BJ (cell line): Measurements from ENCODE around the gene CTDSPL. TPM values are rescaled to one million over a fixed set of nuclear protein-coding genes. Genes with fewer than 3 reads are reported as not detected.
A peak's percentile ranks its signal among the peaks of the same experiment; 100 is the strongest.

Source experiments
- CTCF ChIA-PET: fragments of 350-600 bp; formaldehyde crosslinking; extraction: SDS; loops from one replicate; lab custom pipeline; 2021; ENCODE audit warnings: antibody characterized with exemption, inconsistent platforms; lab: Yijun Ruan, JAX
- POLR2A ChIA-PET: fragments of 300-600 bp; sonication (Branson Sonifier 250); formaldehyde crosslinking; extraction: SDS; loops from one replicate; lab custom pipeline; 2021; ENCODE audit warnings: antibody characterized with exemption; lab: Charles Lee
- DNase-seq: peaks from one replicate; pipeline ENCODE4 v3.0.0-alpha.2; 2011; ENCODE audit warnings: low read depth
- H3K27me3 ChIP-seq: 2 replicates; pipeline ENCODE4 v1.6.0; 2011; ENCODE audit warnings: low read length; ENCODE audit not compliant: control insufficient read depth, insufficient read depth
- H3K36me3 ChIP-seq: 2 replicates; pipeline ENCODE4 v1.5.1; 2011; ENCODE audit warnings: low read length; ENCODE audit not compliant: control insufficient read depth, insufficient read depth
- H3K4me3 ChIP-seq: 2 replicates; pipeline ENCODE4 v1.5.1; 2011; ENCODE audit warnings: low read depth, mild to moderate bottlenecking, control low read depth, low read length
- polyA plus RNA-seq: library from polyadenylated mRNA; depleted of rRNA; stranded (reverse); fragments of >200 nt; gene quantifications from 2 replicates; pipeline ENCODE4 v1.2.3, GENCODE V29; 2011
- TF ChIP-seq, protein P1 (sequence below): IDR thresholded peaks from 2 replicates; pipeline ENCODE4 v1.5.1; 2011; ENCODE audit warnings: low read depth, mild to moderate bottlenecking, control low read depth, inconsistent platforms, low read length, moderate library complexity; ENCODE audit not compliant: insufficient read depth

CTDSPL gene
- polyA plus RNA-seq, 1 experiment = 45.2 TPM

- CTCF ChIA-PET = interaction anchor here (0.5 to 3.2 kb wide), 5 partner anchors 12 to 365 kb away, joined by 3 to 14 read pairs (median 4); no protein-coding TSS in a partner anchor
- TF ChIP-seq, protein P1, sequence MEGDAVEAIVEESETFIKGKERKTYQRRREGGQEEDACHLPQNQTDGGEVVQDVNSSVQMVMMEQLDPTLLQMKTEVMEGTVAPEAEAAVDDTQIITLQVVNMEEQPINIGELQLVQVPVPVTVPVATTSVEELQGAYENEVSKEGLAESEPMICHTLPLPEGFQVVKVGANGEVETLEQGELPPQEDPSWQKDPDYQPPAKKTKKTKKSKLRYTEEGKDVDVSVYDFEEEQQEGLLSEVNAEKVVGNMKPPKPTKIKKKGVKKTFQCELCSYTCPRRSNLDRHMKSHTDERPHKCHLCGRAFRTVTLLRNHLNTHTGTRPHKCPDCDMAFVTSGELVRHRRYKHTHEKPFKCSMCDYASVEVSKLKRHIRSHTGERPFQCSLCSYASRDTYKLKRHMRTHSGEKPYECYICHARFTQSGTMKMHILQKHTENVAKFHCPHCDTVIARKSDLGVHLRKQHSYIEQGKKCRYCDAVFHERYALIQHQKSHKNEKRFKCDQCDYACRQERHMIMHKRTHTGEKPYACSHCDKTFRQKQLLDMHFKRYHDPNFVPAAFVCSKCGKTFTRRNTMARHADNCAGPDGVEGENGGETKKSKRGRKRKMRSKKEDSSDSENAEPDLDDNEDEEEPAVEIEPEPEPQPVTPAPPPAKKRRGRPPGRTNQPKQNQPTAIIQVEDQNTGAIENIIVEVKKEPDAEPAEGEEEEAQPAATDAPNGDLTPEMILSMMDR = no peak
- no peak for DNase-seq
- Histone ChIP-seq H3K36me3 (no peaks in the 10 kb centered on the region), H3K27me3 (no peaks in the 10 kb centered on the region), H3K4me3 (no peak overlapping the region)
- POLR2A ChIA-PET = no interaction called here
These were observed 101.3 kb downstream of the CTDSPL start for GRCh38 chr3:37963016-37963415.

DNA sequence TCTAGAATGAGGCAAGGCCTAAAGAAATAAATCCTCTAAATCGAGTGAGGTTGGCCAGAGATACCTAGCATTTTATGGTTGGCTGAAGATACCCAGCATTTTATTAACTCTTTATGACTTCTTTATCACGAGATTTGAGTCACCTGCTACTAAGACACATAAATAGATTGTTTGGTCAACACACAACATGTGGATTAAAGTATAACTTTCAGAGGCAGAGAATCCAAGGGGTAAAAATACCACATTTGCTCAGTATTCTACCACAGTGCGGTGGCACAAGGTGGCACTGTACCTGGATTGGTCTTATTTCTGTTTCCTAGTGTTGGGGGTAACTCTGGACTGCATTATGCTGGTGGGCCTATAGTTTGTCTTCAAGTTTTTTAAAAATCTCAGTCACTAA, 102.0 kb downstream of the CTDSPL start:
- no peaks in the 10 kb centered on the region for H3K27me3 ChIP-seq
- no peak for DNase-seq
- ChIA-PET CTCF (interaction anchor here (0.8 to 3.2 kb wide), 3 partner anchors 11 to 44 kb away, joined by 3 to 14 read pairs (median 4); no protein-coding TSS in a partner anchor), POLR2A (no interaction called here)
- TF ChIP-seq, protein P1 = no peak
- H3K36me3 ChIP-seq = no peaks in the 10 kb centered on the region
- H3K4me3 ChIP-seq = no peak overlapping the region

DNA sequence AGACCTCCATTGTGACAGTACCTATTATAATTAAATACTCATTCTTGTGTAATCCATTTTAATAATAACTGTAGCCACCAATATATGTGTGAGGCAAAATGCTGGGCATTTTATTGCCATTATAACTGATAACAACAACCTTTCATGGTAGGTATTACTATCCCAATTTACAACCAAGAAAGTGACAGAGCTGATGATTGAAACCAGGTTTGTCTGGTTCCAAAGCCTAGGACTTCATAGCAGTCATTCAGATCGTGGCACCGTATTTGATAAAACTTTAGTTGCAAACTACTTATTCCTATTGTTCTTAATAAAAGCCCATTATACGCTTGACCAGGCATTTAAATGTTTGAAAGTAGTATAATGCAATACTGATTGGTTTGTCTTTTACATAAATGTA, 102.5 kb downstream of the CTDSPL start:
- Histone ChIP-seq H3K36me3 (no peaks in the 10 kb centered on the region), H3K4me3 (no peak overlapping the region), H3K27me3 (no peaks in the 10 kb centered on the region)
- ChIA-PET POLR2A (no interaction called here), CTCF (interaction anchor here (1.0 to 1.2 kb wide), 3 partner anchors 10 to 18 kb away, joined by 3 to 7 read pairs (median 4); no protein-coding TSS in a partner anchor)
- no peak for DNase-seq
- TF ChIP-seq, protein P1 = no peak

GRCh38 chr3:37964716-37965115, 103.0 kb downstream of the CTDSPL start:
- POLR2A ChIA-PET = no interaction called here
- Histone ChIP-seq H3K4me3 (no peak overlapping the region), H3K36me3 (peaks cover 3% of the 10 kb centered on the region), H3K27me3 (no peaks in the 10 kb centered on the region)
- TF ChIP-seq, protein P1 = no peak
- no peak for DNase-seq
- CTCF ChIA-PET = interaction anchor here (0.6 to 1.1 kb wide), 4 partner anchors 9 to 101 kb away, joined by 3 to 7 read pairs (median 4); no protein-coding TSS in a partner anchor

DNA sequence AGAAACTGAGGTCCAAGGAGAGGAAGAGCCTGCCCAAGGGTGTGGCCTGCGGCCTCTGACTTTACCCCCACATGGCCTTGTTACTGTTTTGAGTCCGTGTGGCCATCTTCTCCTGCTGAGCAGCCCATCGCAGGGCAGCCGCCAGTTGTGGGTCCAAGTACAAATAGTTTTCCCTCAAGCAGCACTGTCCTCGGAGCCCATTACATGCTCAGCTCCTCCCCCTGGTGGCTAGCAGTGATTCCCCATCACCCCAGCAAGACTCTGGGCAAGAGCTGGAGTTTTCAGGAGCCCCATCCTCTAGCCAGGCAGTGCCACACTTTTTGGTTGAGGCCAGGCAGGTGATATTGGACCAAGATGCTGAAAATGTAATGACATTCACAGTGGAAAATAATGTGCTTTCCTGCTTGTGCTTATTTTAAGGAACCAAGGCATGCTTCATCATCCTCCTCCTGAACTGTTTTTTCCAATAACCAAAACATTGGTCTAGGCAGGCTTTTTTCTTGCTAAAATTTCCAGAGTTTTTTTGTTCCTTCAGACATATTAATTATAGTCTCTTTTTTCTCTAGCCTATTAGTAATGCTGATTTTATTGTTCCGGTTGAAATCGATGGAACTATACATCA, 105.7 kb downstream of the CTDSPL start:
- Histone ChIP-seq H3K4me3 (no peak overlapping the region), H3K27me3 (no peaks in the 10 kb centered on the region), H3K36me3 (peaks cover 8% of the 10 kb centered on the region)
- ChIA-PET CTCF (interaction anchor here (0.6 to 2.9 kb wide), 26 partner anchors 9 to 554 kb away, joined by 3 to 18 read pairs (median 4); partner anchors contain the start of gene PLCD1), POLR2A (no interaction called here)
- TF ChIP-seq, protein P1 = peak; percentile 94
- no peak for DNase-seq
